ENCODE data around the gene LCP2.
"Not testable (repeated sequence)": the region's sequence is repeated elsewhere in the genome, so short reads cannot be mapped to it uniquely, and the experiment has no call there.

- TF ChIP-seq CTCF (IDR thresholded peaks at IDR 0.05; ENCODE audit: low read depth, low read length); EZH2phosphoT487 (IDR thresholded peaks at IDR 0.05; ENCODE audit: low read depth): not testable (repeated sequence)
Measured at GRCh38 chr5:170245436-170245835, 52.1 kb downstream of the LCP2 start.
